SKM-1 treated with dmso at 0.1 percent for 144 hours (cell line): Measurements from ENCODE around the gene ZBP1.

Experiments
- DNase-seq: peaks from one replicate; lab custom pipeline; 2025; ENCODE audit not compliant: unreplicated experiment; lab: John Stamatoyannopoulos, UW

ZBP1 gene

GRCh38 chr20:57576617-57577550 lies 43.3 kb downstream of the ZBP1 start:
- DNase-seq = no peak

- DNase-seq = no peak
Observed at GRCh38 chr20:57576002-57576401, 44.2 kb downstream of the ZBP1 start.

GRCh38 chr20:57574954-57575353 lies 45.3 kb downstream of the ZBP1 start:
- DNase-seq = no peak

GRCh38 chr20:57573894-57574293 lies 46.3 kb downstream of the ZBP1 start:
- no peak for DNase-seq

GRCh38 chr20:57573242-57573641 lies 47.0 kb downstream of the ZBP1 start:
- no peak for DNase-seq

- DNase-seq = no peak
Observed at GRCh38 chr20:57571782-57572416, 48.3 kb downstream of the ZBP1 start.

GRCh38 chr20:57570920-57571319 lies 49.3 kb downstream of the ZBP1 start:
- DNase-seq = no peak

- DNase-seq = no peak
Observed at GRCh38 chr20:57570145-57570850, 49.9 kb downstream of the ZBP1 start.

GRCh38 chr20:57568960-57569359 lies 51.3 kb downstream of the ZBP1 start:
- DNase-seq = no peak

GRCh38 chr20:57568088-57568896 lies 51.9 kb downstream of the ZBP1 start:
- no peak for DNase-seq

GRCh38 chr20:57567471-57568079 lies 52.7 kb downstream of the ZBP1 start:
- DNase-seq = no peak

GRCh38 chr20:57566803-57567459 lies 53.3 kb downstream of the ZBP1 start:
- no peak for DNase-seq

- DNase-seq = no peak
Observed at GRCh38 chr20:57566399-57566798, 53.8 kb downstream of the ZBP1 start.

GRCh38 chr20:57564951-57565642 lies 55.1 kb downstream of the ZBP1 start:
- DNase-seq = no peak

GRCh38 chr20:57564180-57564802 lies 55.9 kb downstream of the ZBP1 start:
- no peak for DNase-seq

GRCh38 chr20:57563522-57563921 lies 56.7 kb downstream of the ZBP1 start:
- DNase-seq = no peak

- no peak for DNase-seq
Observed at GRCh38 chr20:57562541-57563465, 57.4 kb downstream of the ZBP1 start.
